ENCODE results near the gene ROR2. TPM values are rescaled to one million over a fixed set of nuclear protein-coding genes. Genes with fewer than 3 reads are reported as not detected.

The ROR2 gene
- total RNA-seq, 3 donors from 2014 or later (not counting 1 experiment from before 2014, with no cell fraction given) = 1.7 TPM; not detected in 2

DNA sequence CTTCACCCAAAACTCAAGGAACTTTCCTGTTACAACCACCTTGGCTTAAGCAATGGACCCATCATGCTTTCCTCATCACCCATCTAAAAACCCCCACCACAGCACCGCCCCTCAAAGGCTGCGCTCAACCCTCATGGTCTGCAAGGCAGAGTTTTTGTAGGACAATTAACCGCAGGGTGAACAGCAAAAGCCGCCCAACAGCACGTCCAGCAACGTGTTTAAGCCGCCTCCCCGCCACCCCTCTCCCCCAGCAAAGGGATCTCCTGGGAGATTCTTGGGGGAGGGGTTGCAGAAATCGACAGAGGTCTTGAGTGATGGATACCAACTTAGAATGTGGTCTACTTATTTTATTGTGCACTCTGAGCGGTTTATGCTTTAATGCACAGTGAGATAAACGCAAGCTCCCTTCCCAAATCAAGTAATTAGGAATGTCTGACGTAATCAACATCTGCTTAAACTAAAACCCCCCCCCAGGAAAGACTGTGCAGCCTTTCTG, 1.9 kb downstream of the ROR2 start:
- Mint-ChIP-seq H3K27ac (no peak overlapping the region), H3K36me3 (no peaks in the 10 kb centered on the region), H3K4me1 (peaks cover 0 to 6% of the 10 kb centered on the region in 2 donors), H3K27me3 (ENCODE audit: low read depth in 2 of 2) (peaks cover 46 to 64% of the 10 kb centered on the region in 2 donors), H3K4me3 (peak overlapping the region; percentile 28), H3K9me3 (no peaks in the 10 kb centered on the region)
- TF ChIP-seq, protein P1, sequence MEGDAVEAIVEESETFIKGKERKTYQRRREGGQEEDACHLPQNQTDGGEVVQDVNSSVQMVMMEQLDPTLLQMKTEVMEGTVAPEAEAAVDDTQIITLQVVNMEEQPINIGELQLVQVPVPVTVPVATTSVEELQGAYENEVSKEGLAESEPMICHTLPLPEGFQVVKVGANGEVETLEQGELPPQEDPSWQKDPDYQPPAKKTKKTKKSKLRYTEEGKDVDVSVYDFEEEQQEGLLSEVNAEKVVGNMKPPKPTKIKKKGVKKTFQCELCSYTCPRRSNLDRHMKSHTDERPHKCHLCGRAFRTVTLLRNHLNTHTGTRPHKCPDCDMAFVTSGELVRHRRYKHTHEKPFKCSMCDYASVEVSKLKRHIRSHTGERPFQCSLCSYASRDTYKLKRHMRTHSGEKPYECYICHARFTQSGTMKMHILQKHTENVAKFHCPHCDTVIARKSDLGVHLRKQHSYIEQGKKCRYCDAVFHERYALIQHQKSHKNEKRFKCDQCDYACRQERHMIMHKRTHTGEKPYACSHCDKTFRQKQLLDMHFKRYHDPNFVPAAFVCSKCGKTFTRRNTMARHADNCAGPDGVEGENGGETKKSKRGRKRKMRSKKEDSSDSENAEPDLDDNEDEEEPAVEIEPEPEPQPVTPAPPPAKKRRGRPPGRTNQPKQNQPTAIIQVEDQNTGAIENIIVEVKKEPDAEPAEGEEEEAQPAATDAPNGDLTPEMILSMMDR (IDR thresholded peaks at IDR 0.05) = no peak
- Histone ChIP-seq H3K4me1 (ENCODE audit: control insufficient read depth, insufficient read depth, low read length) (peaks cover 11% of the 10 kb centered on the region), H3K9me3 (ENCODE audit: control insufficient read depth, insufficient read depth, low read length) (no peaks in the 10 kb centered on the region), H3K36me3 (ENCODE audit: control insufficient read depth, insufficient read depth, low read length) (no peaks in the 10 kb centered on the region), H3K27ac (ENCODE audit: low read length) (no peak overlapping the region), H3K4me3 (ENCODE audit: low read length) (no peak overlapping the region), H3K27me3 (ENCODE audit: control insufficient read depth, insufficient read depth, low read length) (peaks cover 34% of the 10 kb centered on the region)
- no peak for DNase-seq
- intact Hi-C loops (cut with micrococcal nuclease) = loop anchor here (5.0 kb wide), 1 partner anchor 1031 kb away; no protein-coding TSS in a partner anchor
- WGBS (ENCODE audit: insufficient coverage) = 71% methylated on average over 8 of the region's 12 CpGs
- ATAC-seq = no peak

DNA sequence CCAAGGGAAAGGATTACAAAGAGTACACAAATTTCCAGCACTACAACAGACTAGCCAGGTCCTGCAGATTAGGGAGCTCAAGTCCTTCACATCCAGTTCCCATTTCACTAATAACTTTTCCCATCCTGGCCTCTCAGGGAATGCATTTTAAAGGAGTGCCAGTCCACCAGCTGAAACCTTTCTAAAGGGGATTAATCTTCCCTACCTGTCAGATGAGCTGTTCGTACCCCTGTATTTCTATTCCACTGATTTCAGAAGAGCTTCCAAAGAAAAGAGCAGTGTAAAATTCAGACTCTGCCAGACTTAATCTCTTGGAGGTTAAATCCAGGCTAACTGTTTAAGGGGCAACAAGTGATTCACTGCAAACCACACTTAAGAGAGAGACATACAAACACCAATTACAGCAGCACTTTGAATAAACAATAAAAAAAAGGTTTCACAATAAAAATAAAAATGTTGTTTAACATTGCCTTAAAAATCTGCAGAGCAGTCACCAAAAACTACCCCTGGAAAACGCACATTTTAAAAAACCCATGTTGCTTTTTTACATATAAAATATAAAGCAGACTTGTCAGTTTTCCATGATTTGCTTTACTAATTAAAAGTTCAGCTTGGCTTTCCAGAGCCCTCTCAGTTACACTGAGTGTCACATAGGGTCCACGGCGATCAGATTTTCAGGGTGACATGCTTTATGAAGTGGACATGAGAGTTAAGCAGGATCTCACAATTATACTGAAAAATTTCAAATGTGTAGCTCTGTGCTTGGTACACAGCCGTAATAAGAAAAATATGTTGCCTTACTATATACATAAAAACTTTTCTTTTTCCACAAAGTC, 3.2 kb downstream of the ROR2 start:
- peaks cover 0 to 6% of the 10 kb centered on the region in 2 donors for H3K4me1 Mint-ChIP-seq
- DNase-seq (no peak), ATAC-seq (no peak)
- H3K36me3 ChIP-seq (ENCODE audit: control insufficient read depth, insufficient read depth, low read length) = no peaks in the 10 kb centered on the region
- no peak overlapping the region for H3K27ac Mint-ChIP-seq
- peaks cover 44 to 56% of the 10 kb centered on the region in 2 donors for H3K27me3 Mint-ChIP-seq (ENCODE audit: low read depth in 2 of 2)
- no peak overlapping the region for H3K4me3 Mint-ChIP-seq
- H3K27ac ChIP-seq (ENCODE audit: low read length) = no peak overlapping the region
- H3K4me3 ChIP-seq (ENCODE audit: low read length) = no peak overlapping the region
- 88% methylated on average over 5 of the region's 5 CpGs for WGBS (ENCODE audit: insufficient coverage)
- H3K4me1 ChIP-seq (ENCODE audit: control insufficient read depth, insufficient read depth, low read length) = peaks cover 11% of the 10 kb centered on the region
- peaks cover 30% of the 10 kb centered on the region for H3K27me3 ChIP-seq (ENCODE audit: control insufficient read depth, insufficient read depth, low read length)
- H3K36me3 Mint-ChIP-seq = no peaks in the 10 kb centered on the region
- intact Hi-C loops (cut with micrococcal nuclease) = loop anchor here (5.0 kb wide), 1 partner anchor 1030 kb away; no protein-coding TSS in a partner anchor
- H3K9me3 ChIP-seq (ENCODE audit: control insufficient read depth, insufficient read depth, low read length) = no peaks in the 10 kb centered on the region
- H3K9me3 Mint-ChIP-seq = no peaks in the 10 kb centered on the region
- TF ChIP-seq, protein P1 (IDR thresholded peaks at IDR 0.05) = no peak

DNA sequence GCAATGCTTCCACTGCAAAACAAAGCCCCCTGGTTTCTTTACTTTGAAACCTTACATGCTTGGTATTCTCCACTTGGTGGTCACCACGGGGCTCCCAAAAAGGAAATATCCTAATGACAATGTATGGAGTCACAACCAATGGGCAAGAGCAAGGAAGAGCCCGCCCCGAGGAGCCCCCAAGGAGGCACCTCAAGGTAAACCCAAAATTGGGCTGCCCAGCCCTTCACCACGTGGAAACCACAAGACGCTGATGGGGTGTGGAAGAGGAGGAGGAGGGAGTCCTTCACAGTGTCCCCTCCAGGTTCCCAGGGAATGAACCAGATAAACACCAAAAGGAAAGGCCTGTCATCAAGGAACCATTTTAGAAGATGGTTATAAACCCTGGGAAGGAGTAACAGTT, 3.8 kb downstream of the ROR2 start:
- intact Hi-C loops (cut with micrococcal nuclease) = loop anchor here (5.0 kb wide), 1 partner anchor 1029 kb away; no protein-coding TSS in a partner anchor
- Mint-ChIP-seq H3K27me3 (ENCODE audit: low read depth in 2 of 2) (peaks cover 44 to 53% of the 10 kb centered on the region in 2 donors), H3K4me3 (no peak overlapping the region), H3K4me1 (peaks cover 0 to 6% of the 10 kb centered on the region in 2 donors), H3K9me3 (no peaks in the 10 kb centered on the region), H3K36me3 (no peaks in the 10 kb centered on the region), H3K27ac (no peak overlapping the region)
- DNase-seq = no peak
- WGBS (ENCODE audit: insufficient coverage) = 64% methylated on average over 5 of the region's 5 CpGs
- Histone ChIP-seq H3K4me1 (ENCODE audit: control insufficient read depth, insufficient read depth, low read length) (peaks cover 11% of the 10 kb centered on the region), H3K9me3 (ENCODE audit: control insufficient read depth, insufficient read depth, low read length) (no peaks in the 10 kb centered on the region), H3K27me3 (ENCODE audit: control insufficient read depth, insufficient read depth, low read length) (peaks cover 24% of the 10 kb centered on the region), H3K27ac (ENCODE audit: low read length) (no peak overlapping the region), H3K36me3 (ENCODE audit: control insufficient read depth, insufficient read depth, low read length) (no peaks in the 10 kb centered on the region), H3K4me3 (ENCODE audit: low read length) (no peak overlapping the region)
- no peak for ATAC-seq
- TF ChIP-seq, protein P1 (IDR thresholded peaks at IDR 0.05) = no peak

Measured in natural killer cell (primary cell).